Measurements from ENCODE around the gene ANKRD53.

The ANKRD53 gene

GRCh38 chr2:70962211-70962884, 16.1 kb upstream of the ANKRD53 start:
- in situ Hi-C loops (cut with MboI; ENCODE audit: low pct_unique_long_range_greater_than_20kb, low sequenced_read_pairs), result loop anchor here (25.0 kb wide), 1 partner anchor 175 kb away; the partner anchor contains the start of gene FIGLA
- DNase-seq, result no peak

GRCh38 chr2:70962885-70963878, 15.2 kb upstream of the ANKRD53 start:
- no peak for DNase-seq
- in situ Hi-C loops (cut with MboI; ENCODE audit: low pct_unique_long_range_greater_than_20kb, low sequenced_read_pairs), result loop anchor here (25.0 kb wide), 1 partner anchor 176 kb away; the partner anchor contains the start of gene FIGLA

- in situ Hi-C loops (cut with MboI; ENCODE audit: low pct_unique_long_range_greater_than_20kb, low sequenced_read_pairs), result loop anchor here (25.0 kb wide), 1 partner anchor 177 kb away; the partner anchor contains the start of gene FIGLA
These were observed 14.3 kb upstream of the ANKRD53 start for GRCh38 chr2:70964133-70964532.

GRCh38 chr2:70964596-70965386, 13.6 kb upstream of the ANKRD53 start:
- peak; percentile 73 for DNase-seq
- in situ Hi-C loops (cut with MboI; ENCODE audit: low pct_unique_long_range_greater_than_20kb, low sequenced_read_pairs), result loop anchor here (25.0 kb wide), 1 partner anchor 177 kb away; the partner anchor contains the start of gene FIGLA

More at GRCh38 chr2:70964133-70964532, 14.3 kb upstream of the ANKRD53 start:
- DNase-seq, result no peak

GRCh38 chr2:70965506-70965905, 12.9 kb upstream of the ANKRD53 start:
- DNase-seq, result no peak
- in situ Hi-C loops (cut with MboI; ENCODE audit: low pct_unique_long_range_greater_than_20kb, low sequenced_read_pairs), result loop anchor here (25.0 kb wide), 1 partner anchor 178 kb away; the partner anchor contains the start of gene FIGLA

- DNase-seq, result no peak
- in situ Hi-C loops (cut with MboI; ENCODE audit: low pct_unique_long_range_greater_than_20kb, low sequenced_read_pairs), result loop anchor here (25.0 kb wide), 1 partner anchor 179 kb away; the partner anchor contains the start of gene FIGLA
These were observed 11.7 kb upstream of the ANKRD53 start for GRCh38 chr2:70966681-70967080.

GRCh38 chr2:70967189-70967588, 11.2 kb upstream of the ANKRD53 start:
- in situ Hi-C loops (cut with MboI; ENCODE audit: low pct_unique_long_range_greater_than_20kb, low sequenced_read_pairs), result loop anchor here (25.0 kb wide), 1 partner anchor 180 kb away; the partner anchor contains the start of gene FIGLA
- DNase-seq, result no peak

- DNase-seq, result no peak
- in situ Hi-C loops (cut with MboI; ENCODE audit: low pct_unique_long_range_greater_than_20kb, low sequenced_read_pairs), result loop anchor here (25.0 kb wide), 1 partner anchor 187 kb away; the partner anchor contains the start of gene FIGLA
These were observed 3.8 kb upstream of the ANKRD53 start for GRCh38 chr2:70974592-70974991.

- in situ Hi-C loops (cut with MboI; ENCODE audit: low pct_unique_long_range_greater_than_20kb, low sequenced_read_pairs), result no loop called here
- no peak for DNase-seq
These were observed 3.2 kb upstream of the ANKRD53 start for GRCh38 chr2:70975237-70975636.

GRCh38 chr2:70977605-70978205, 725 bp upstream of the ANKRD53 start:
- in situ Hi-C loops (cut with MboI; ENCODE audit: low pct_unique_long_range_greater_than_20kb, low sequenced_read_pairs), result no loop called here
- no peak for DNase-seq

- in situ Hi-C loops (cut with MboI; ENCODE audit: low pct_unique_long_range_greater_than_20kb, low sequenced_read_pairs), result no loop called here
- DNase-seq, result no peak
These were observed 704 bp downstream of the ANKRD53 start for GRCh38 chr2:70979180-70979488.

- no peak for DNase-seq
- in situ Hi-C loops (cut with MboI; ENCODE audit: low pct_unique_long_range_greater_than_20kb, low sequenced_read_pairs), result no loop called here
These were observed 1.2 kb downstream of the ANKRD53 start for GRCh38 chr2:70979626-70980025.

GRCh38 chr2:70981421-70981820, 3.0 kb downstream of the ANKRD53 start:
- in situ Hi-C loops (cut with MboI; ENCODE audit: low pct_unique_long_range_greater_than_20kb, low sequenced_read_pairs), result no loop called here
- no peak for DNase-seq

- no peak for DNase-seq
- in situ Hi-C loops (cut with MboI; ENCODE audit: low pct_unique_long_range_greater_than_20kb, low sequenced_read_pairs), result no loop called here
These were observed 3.7 kb downstream of the ANKRD53 start for GRCh38 chr2:70981866-70982810.

GRCh38 chr2:70982971-70983370, 4.5 kb downstream of the ANKRD53 start:
- no peak for DNase-seq
- in situ Hi-C loops (cut with MboI; ENCODE audit: low pct_unique_long_range_greater_than_20kb, low sequenced_read_pairs), result no loop called here

- in situ Hi-C loops (cut with MboI; ENCODE audit: low pct_unique_long_range_greater_than_20kb, low sequenced_read_pairs), result no loop called here
- no peak for DNase-seq
These were observed 5.2 kb downstream of the ANKRD53 start for GRCh38 chr2:70983506-70984227.

- no peak for DNase-seq
- in situ Hi-C loops (cut with MboI; ENCODE audit: low pct_unique_long_range_greater_than_20kb, low sequenced_read_pairs), result no loop called here
These were observed 5.8 kb downstream of the ANKRD53 start for GRCh38 chr2:70984228-70984575.
